Measurements from ENCODE around the gene NSUN4.

- TF ChIP-seq CTCF (IDR thresholded peaks at IDR 0.05), result no peak
- TF ChIP-seq TCF7L2 (IDR thresholded peaks at IDR 0.05; ENCODE audit: low read depth, low read length), result no peak
Observed at GRCh38 chr1:46400421-46400820, 59.8 kb downstream of the NSUN4 start.
